WTC11 (cell line): ENCODE results near the gene POLR2C. TPM values are rescaled to one million over a fixed set of nuclear protein-coding genes. Genes with fewer than 3 reads are reported as not detected.

Source experiments
- ATAC-seq: fragments of 200-7000 bp; cut with Tn5 transposase; 2 replicates; pipeline ENCODE4 v1.10.0; 2021; ENCODE audit warnings: mild to moderate bottlenecking, moderate library complexity
- CTCF ChIA-PET: fragments of 300-600 bp; sonication (Branson Sonifier 250); formaldehyde crosslinking; loops from one replicate; lab custom pipeline; 2021; ENCODE audit warnings: antibody characterized with exemption; lab: Charles Lee
- POLR2A ChIA-PET: fragments of 350-600 bp; sonication (Branson Sonifier 250); formaldehyde crosslinking; loops from one replicate; lab custom pipeline; 2021; ENCODE audit warnings: antibody characterized with exemption; lab: Charles Lee
- DNase-seq: peaks from one replicate; pipeline ENCODE4 v3.0.0; 2021; ENCODE audit warnings: low spot score
- H3K27ac Mint-ChIP-seq: 2 replicates; pipeline ENCODE4 v1.8.0; 2021; ENCODE audit warnings: mixed read lengths
- H3K27me3 Mint-ChIP-seq: 2 replicates; pipeline ENCODE4 v1.8.0; 2021; ENCODE audit warnings: low read depth, mild to moderate bottlenecking, moderate library complexity, mixed read lengths
- H3K36me3 Mint-ChIP-seq: 2 replicates; pipeline ENCODE4 v1.8.0; 2021; ENCODE audit warnings: mixed read lengths
- H3K4me1 Mint-ChIP-seq: 2 replicates; pipeline ENCODE4 v1.8.0; 2022; ENCODE audit warnings: mixed read lengths
- H3K4me3 Mint-ChIP-seq: 2 replicates; pipeline ENCODE4 v1.8.0; 2021; ENCODE audit warnings: mild to moderate bottlenecking, moderate library complexity, mixed read lengths
- H3K9me3 Mint-ChIP-seq: 2 replicates; pipeline ENCODE4 v1.8.0; 2021; ENCODE audit warnings: mixed read lengths
- AR ChIP-seq: fragments of 250-450 bp; sonication (Bioruptor Pico); IDR thresholded peaks from 2 replicates; pipeline ENCODE4 v1.9.0; 2021; ENCODE audit warnings: mild to moderate bottlenecking
- CBFB ChIP-seq: sonication (generic); formaldehyde crosslinking; IDR thresholded peaks from 2 replicates; pipeline ENCODE4 v1.8.1; 2022; ENCODE audit warnings: mild to moderate bottlenecking, low read depth, missing genetic modification reagents
- EMX1 ChIP-seq: fragments of 250-450 bp; sonication (Bioruptor Pico); IDR thresholded peaks from 2 replicates; pipeline ENCODE4 v1.8.0; 2021; ENCODE audit warnings: mild to moderate bottlenecking
- ERG ChIP-seq: fragments of 250-450 bp; sonication (Bioruptor Pico); IDR thresholded peaks from 2 replicates; pipeline ENCODE4 v1.8.0; 2021; ENCODE audit warnings: mild to moderate bottlenecking
- ESRRA ChIP-seq: sonication (generic); formaldehyde crosslinking; IDR thresholded peaks from 2 replicates; pipeline ENCODE4 v1.8.1; 2022; ENCODE audit warnings: mild to moderate bottlenecking, missing genetic modification reagents, borderline replicate concordance
- FOXJ3 ChIP-seq: sonication (generic); formaldehyde crosslinking; IDR thresholded peaks from 2 replicates; pipeline ENCODE4 v1.9.0; 2021; ENCODE audit warnings: missing genetic modification reagents, mild to moderate bottlenecking, borderline replicate concordance
- FOXK1 ChIP-seq: sonication (generic); formaldehyde crosslinking; IDR thresholded peaks from 2 replicates; pipeline ENCODE4 v1.8.0; 2022; ENCODE audit warnings: mild to moderate bottlenecking, moderate library complexity, missing genetic modification reagents
- FOXP1 ChIP-seq: sonication (generic); formaldehyde crosslinking; IDR thresholded peaks from 2 replicates; pipeline ENCODE4 v1.8.0; 2022; ENCODE audit warnings: missing genetic modification reagents, mild to moderate bottlenecking, moderate library complexity, borderline replicate concordance
- GABPB1 ChIP-seq: sonication (generic); formaldehyde crosslinking; IDR thresholded peaks from 2 replicates; pipeline ENCODE4 v1.8.1; 2023; ENCODE audit warnings: mild to moderate bottlenecking, missing genetic modification reagents
- JAZF1 ChIP-seq: fragments of 250-450 bp; sonication (Bioruptor Pico); IDR thresholded peaks from 2 replicates; pipeline ENCODE4 v1.9.0; 2021; ENCODE audit warnings: moderate library complexity, mild to moderate bottlenecking, inconsistent platforms
- JUN ChIP-seq: sonication (generic); formaldehyde crosslinking; IDR thresholded peaks from 2 replicates; pipeline ENCODE4 v1.8.0; 2023; ENCODE audit warnings: mild to moderate bottlenecking, missing genetic modification reagents
- STAT6 ChIP-seq: sonication (generic); formaldehyde crosslinking; conservative IDR thresholded peaks from 2 replicates; pipeline ENCODE4 v1.8.1; 2023; ENCODE audit warnings: mild to moderate bottlenecking, low read depth, missing genetic modification reagents, moderate library complexity
- ZMAT4 ChIP-seq: fragments of 250-450 bp; sonication (Bioruptor Pico); IDR thresholded peaks from 2 replicates; pipeline ENCODE4 v1.9.0; 2021; ENCODE audit warnings: mild to moderate bottlenecking
- ZNF219 ChIP-seq: sonication (generic); formaldehyde crosslinking; IDR thresholded peaks from 2 replicates; pipeline ENCODE4 v1.8.0; 2023; ENCODE audit warnings: missing genetic modification reagents, mild to moderate bottlenecking, borderline replicate concordance
- ZNF396 ChIP-seq: fragments of 250-450 bp; sonication (Bioruptor Pico); IDR thresholded peaks from 2 replicates; pipeline ENCODE4 v1.8.0; 2021; ENCODE audit warnings: mild to moderate bottlenecking, moderate library complexity, borderline replicate concordance
- ZNF423 ChIP-seq: fragments of 250-450 bp; sonication (Bioruptor Pico); IDR thresholded peaks from 2 replicates; pipeline ENCODE4 v2.1.2; 2022; ENCODE audit warnings: mild to moderate bottlenecking, moderate library complexity
- ZNF532 ChIP-seq: fragments of 250-450 bp; sonication (Bioruptor Pico); IDR thresholded peaks from 2 replicates; pipeline ENCODE4 v1.9.0; 2021; ENCODE audit warnings: mild to moderate bottlenecking, borderline replicate concordance
- total RNA-seq: library from RNA; stranded (reverse); gene quantifications from 3 replicates; pipeline ENCODE4 v1.2.3, GENCODE V29; 2021
- TF ChIP-seq, protein P1 (sequence below): sonication (generic); formaldehyde crosslinking; IDR thresholded peaks from 2 replicates; pipeline ENCODE4 v1.8.1; 2023; ENCODE audit warnings: mild to moderate bottlenecking, missing genetic modification reagents

The POLR2C gene
- total RNA-seq, 1 experiment from 2014 or later: 75.4 TPM

DNA sequence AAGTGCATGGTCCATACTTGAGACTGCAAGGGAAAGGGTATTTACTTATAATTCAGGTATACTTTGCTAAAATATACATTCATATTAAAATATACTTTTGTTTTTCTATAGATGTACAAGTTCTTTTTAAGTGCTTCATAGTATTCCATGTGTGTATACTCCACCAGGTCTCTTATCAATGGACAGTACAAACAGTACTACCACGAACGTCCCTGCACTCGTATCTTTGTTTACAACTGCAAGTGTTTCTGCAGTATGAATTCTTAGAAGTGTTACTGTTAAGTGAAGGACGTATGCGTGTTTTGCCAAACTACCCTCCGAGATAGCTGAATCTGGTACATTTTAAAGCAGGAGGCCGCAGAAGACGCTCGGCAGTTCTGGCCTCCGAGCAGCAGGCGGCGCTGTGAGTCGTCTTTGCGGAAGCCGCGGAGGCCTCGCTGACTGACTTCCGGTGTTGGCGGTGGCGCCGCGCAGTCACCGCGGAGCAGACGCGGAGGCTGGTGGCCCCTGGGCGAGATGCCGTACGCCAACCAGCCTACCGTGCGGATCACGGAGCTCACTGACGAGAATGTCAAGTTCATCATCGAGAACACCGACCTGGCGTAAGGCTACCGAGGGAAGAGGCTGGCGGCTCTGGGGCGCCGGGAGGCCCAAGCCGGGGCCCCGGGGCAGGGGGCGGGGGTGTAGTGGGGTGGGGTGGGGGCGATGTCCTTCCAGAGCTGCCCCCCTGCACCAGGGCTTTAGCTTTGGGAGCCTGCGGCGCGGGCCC lies at the start of gene POLR2C (continued):
- no peak for TF ChIP-seq AR (CRISPR knock-in tag)
- no peak for TF ChIP-seq ESRRA (CRISPR knock-in tag)
- peak; percentile 88 for TF ChIP-seq GABPB1 (CRISPR knock-in tag)
- TF ChIP-seq JAZF1 (CRISPR knock-in tag): no peak
- no peak for TF ChIP-seq ZNF423 (CRISPR knock-in tag)
- peak; percentile 90 for TF ChIP-seq FOXK1 (CRISPR knock-in tag)
- TF ChIP-seq ZNF396 (CRISPR knock-in tag): no peak
- TF ChIP-seq ZMAT4 (CRISPR knock-in tag): no peak
- TF ChIP-seq STAT6: no peak
- TF ChIP-seq ZNF219 (CRISPR knock-in tag): no peak
- no peak for TF ChIP-seq ERG (CRISPR knock-in tag)
- TF ChIP-seq, protein P1, sequence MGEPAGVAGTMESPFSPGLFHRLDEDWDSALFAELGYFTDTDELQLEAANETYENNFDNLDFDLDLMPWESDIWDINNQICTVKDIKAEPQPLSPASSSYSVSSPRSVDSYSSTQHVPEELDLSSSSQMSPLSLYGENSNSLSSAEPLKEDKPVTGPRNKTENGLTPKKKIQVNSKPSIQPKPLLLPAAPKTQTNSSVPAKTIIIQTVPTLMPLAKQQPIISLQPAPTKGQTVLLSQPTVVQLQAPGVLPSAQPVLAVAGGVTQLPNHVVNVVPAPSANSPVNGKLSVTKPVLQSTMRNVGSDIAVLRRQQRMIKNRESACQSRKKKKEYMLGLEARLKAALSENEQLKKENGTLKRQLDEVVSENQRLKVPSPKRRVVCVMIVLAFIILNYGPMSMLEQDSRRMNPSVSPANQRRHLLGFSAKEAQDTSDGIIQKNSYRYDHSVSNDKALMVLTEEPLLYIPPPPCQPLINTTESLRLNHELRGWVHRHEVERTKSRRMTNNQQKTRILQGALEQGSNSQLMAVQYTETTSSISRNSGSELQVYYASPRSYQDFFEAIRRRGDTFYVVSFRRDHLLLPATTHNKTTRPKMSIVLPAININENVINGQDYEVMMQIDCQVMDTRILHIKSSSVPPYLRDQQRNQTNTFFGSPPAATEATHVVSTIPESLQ: no peak; the same call in 1 of the 2 replicates

DNA sequence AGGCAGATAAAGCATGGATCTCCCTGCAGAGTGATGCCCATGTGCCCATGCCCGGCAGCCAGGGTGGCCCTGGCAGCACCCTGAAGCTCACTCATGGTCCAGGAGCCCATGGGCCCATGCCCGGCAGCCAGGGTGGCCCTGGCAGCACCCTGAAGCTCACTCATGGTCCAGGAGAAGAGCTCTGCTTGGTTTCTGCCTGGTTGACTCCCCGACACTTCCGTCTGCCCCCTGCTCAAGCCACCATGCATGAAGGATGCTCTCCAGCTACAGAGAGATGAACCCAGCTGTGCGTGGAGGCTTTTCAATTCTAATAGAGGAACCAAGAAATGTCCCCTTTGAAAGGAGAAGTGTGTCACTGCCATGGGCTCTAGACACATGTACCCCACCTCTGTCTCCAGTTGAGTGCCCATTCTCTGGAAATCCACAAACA lies 49.2 kb upstream of the POLR2C start:
- no peak overlapping the region for H3K27ac Mint-ChIP-seq
- no peaks in the 10 kb centered on the region for H3K9me3 Mint-ChIP-seq
- H3K36me3 Mint-ChIP-seq: no peaks in the 10 kb centered on the region
- DNase-seq (no peak), ATAC-seq (no peak)
- POLR2A ChIA-PET: no interaction called here
- H3K4me3 Mint-ChIP-seq: no peak overlapping the region
- no peaks in the 10 kb centered on the region for H3K27me3 Mint-ChIP-seq
- CTCF ChIA-PET: interaction anchor here (0.5 kb wide), 1 partner anchor 42 kb away, joined by 4 read pairs; no protein-coding TSS in a partner anchor
- H3K4me1 Mint-ChIP-seq: peaks cover 17% of the 10 kb centered on the region
- TF ChIP-seq ZNF423 (CRISPR knock-in tag) (no peak), CBFB (CRISPR knock-in tag) (no peak), ZMAT4 (CRISPR knock-in tag) (no peak), EMX1 (CRISPR knock-in tag) (no peak), JUN (CRISPR knock-in tag) (no peak), ZNF532 (CRISPR knock-in tag) (no peak), FOXJ3 (CRISPR knock-in tag) (no peak), FOXP1 (CRISPR knock-in tag) (no peak)
- TF ChIP-seq, protein P1: no peak
